Measurements from ENCODE around the gene MAN2C1.
"Not testable (repeated sequence)": the region's sequence is repeated elsewhere in the genome, so short reads cannot be mapped to it uniquely, and the experiment has no call there.

Gene MAN2C1

GRCh38 chr15:75342221-75342620, 26.2 kb downstream of the MAN2C1 start:
- no peak for TF ChIP-seq CTCF (IDR thresholded peaks at IDR 0.05; ENCODE audit: borderline replicate concordance, insufficient read depth, low read depth, low read length)
- no peak overlapping the region for H3K4me3 ChIP-seq (ENCODE audit: low read depth, low read length)

GRCh38 chr15:75339531-75340240, 28.7 kb downstream of the MAN2C1 start:
- H3K4me3 ChIP-seq (ENCODE audit: low read depth, low read length): no peak overlapping the region
- TF ChIP-seq CTCF (IDR thresholded peaks at IDR 0.05; ENCODE audit: borderline replicate concordance, insufficient read depth, low read depth, low read length): no peak

GRCh38 chr15:75338661-75339240, 29.7 kb downstream of the MAN2C1 start:
- no peak overlapping the region for H3K4me3 ChIP-seq (ENCODE audit: low read depth, low read length)
- TF ChIP-seq CTCF (IDR thresholded peaks at IDR 0.05; ENCODE audit: borderline replicate concordance, insufficient read depth, low read depth, low read length): no peak

- no peak for TF ChIP-seq CTCF (IDR thresholded peaks at IDR 0.05; ENCODE audit: borderline replicate concordance, insufficient read depth, low read depth, low read length)
- H3K4me3 ChIP-seq (ENCODE audit: low read depth, low read length): peak within 1 kb of the TSS; percentile 93
Measured at GRCh38 chr15:75335705-75336355, 32.6 kb downstream of the MAN2C1 start, which contains the start of gene COMMD4. Gene COMMD4, plus strand, starts transcription at chr15:75336063. Its CDS starts 27 bp downstream, at chr15:75336090.

- peak overlapping the region; percentile 93 for H3K4me3 ChIP-seq (ENCODE audit: low read depth, low read length)
- TF ChIP-seq CTCF (IDR thresholded peaks at IDR 0.05; ENCODE audit: borderline replicate concordance, insufficient read depth, low read depth, low read length): no peak
Measured at GRCh38 chr15:75335313-75335704, 33.1 kb downstream of the MAN2C1 start.

GRCh38 chr15:75333654-75334419, 34.6 kb downstream of the MAN2C1 start:
- not testable (repeated sequence) for H3K4me3 ChIP-seq (ENCODE audit: low read depth, low read length)

- H3K4me3 ChIP-seq (ENCODE audit: low read depth, low read length): not testable (repeated sequence)
Measured at GRCh38 chr15:75332093-75332492, 36.3 kb downstream of the MAN2C1 start.

Measured in GM12875 (cell line).